Fibroblast of lung (primary cell): Measurements from ENCODE around the gene ARID3A. TPM values are rescaled to one million over a fixed set of nuclear protein-coding genes. Genes with fewer than 3 reads are reported as not detected.

Experiments used
- DNase-seq, 2 donors: peaks; one replicate each; pipeline versions ENCODE4 v3.0.0 to v3.0.0-alpha.2; 2010; ENCODE audit warnings: low read depth in 2 of 2
- H2AFZ ChIP-seq: 2 replicates; pipeline ENCODE4 v1.5.1; 2012; ENCODE audit warnings: low read length, control low read depth, inconsistent platforms
- H3K27ac ChIP-seq: 2 replicates; pipeline ENCODE4 v1.5.1; 2011; ENCODE audit warnings: low read length, control low read depth; ENCODE audit not compliant: insufficient read depth
- H3K27me3 ChIP-seq: 2 replicates; pipeline ENCODE4 v1.5.1; 2011; ENCODE audit warnings: mild to moderate bottlenecking, low read length; ENCODE audit not compliant: control insufficient read depth, insufficient read depth
- H3K36me3 ChIP-seq: 2 replicates; pipeline ENCODE4 v1.5.1; 2011; ENCODE audit warnings: low read length; ENCODE audit not compliant: control insufficient read depth, insufficient read depth
- H3K4me1 ChIP-seq: 2 replicates; pipeline ENCODE4 v1.5.1; 2011; ENCODE audit warnings: low read length; ENCODE audit not compliant: control insufficient read depth, insufficient read depth; ENCODE audit errors: extremely low read depth
- H3K4me2 ChIP-seq: 2 replicates; pipeline ENCODE4 v1.5.1; 2011; ENCODE audit warnings: low read length, control low read depth; ENCODE audit not compliant: insufficient read depth; ENCODE audit errors: extremely low read depth
- H3K4me3 ChIP-seq, 4 experiments: fragments of 200-600 bp in 1 of 4; sonication (generic) in 1 of 4; replicated peaks in 1 of 4; 2 replicates each; pipeline ENCODE4 v1.5.1; 2011 to 2016; ENCODE audit warnings: low read length in 4 of 4, low read depth in 3 of 4, mild to moderate bottlenecking in 3 of 4, control low read depth in 2 of 4, inconsistent platforms in 1 of 4, mixed read lengths in 1 of 4; ENCODE audit not compliant: insufficient read depth in 1 of 4; ENCODE audit errors: control extremely low read depth in 1 of 4
- H3K79me2 ChIP-seq: 2 replicates; pipeline ENCODE4 v1.5.1; 2012; ENCODE audit warnings: mild to moderate bottlenecking, low read length, inconsistent platforms; ENCODE audit not compliant: control insufficient read depth, insufficient read depth
- H3K9ac ChIP-seq: 2 replicates; pipeline ENCODE4 v1.5.1; 2011; ENCODE audit warnings: mild to moderate bottlenecking, low read length, control low read depth; ENCODE audit not compliant: insufficient read depth
- H3K9me3 ChIP-seq: 2 replicates; pipeline ENCODE4 v1.5.1; 2012; ENCODE audit warnings: low read depth, low read length; ENCODE audit not compliant: control insufficient read depth, insufficient read depth
- H4K20me1 ChIP-seq: 2 replicates; pipeline ENCODE4 v1.5.1; 2011; ENCODE audit warnings: low read length; ENCODE audit not compliant: control insufficient read depth, insufficient read depth; ENCODE audit errors: extremely low read depth
- CTCF ChIP-seq, 2 donors: IDR thresholded peaks in 1 of 2; conservative IDR thresholded peaks in 1 of 2; 1 replicate in 1 of 2; 2 replicates in 1 of 2; pipeline ENCODE4 v1.5.1; 2011 to 2012; ENCODE audit warnings: low read length in 2 of 2, control low read depth in 1 of 2, inconsistent platforms in 1 of 2, low read depth in 1 of 2, mild to moderate bottlenecking in 1 of 2
- EZH2 ChIP-seq: IDR thresholded peaks from 2 replicates; pipeline ENCODE4 v1.5.1; 2012; ENCODE audit warnings: low read length, control low read depth, mild to moderate bottlenecking; ENCODE audit errors: missing control alignments
- polyA plus RNA-seq, 2 donors: library from polyadenylated mRNA; depleted of rRNA in 1 of 2; stranded (reverse) in 1 of 2; unstranded in 1 of 2; fragments of >200 nt; gene quantifications; 2 replicates each; pipeline ENCODE4 v1.2.1, GENCODE V29; 2011 to 2012; ENCODE audit warnings: missing spikeins in 1 of 2
- total RNA-seq: library from RNA; depleted of rRNA; stranded (reverse); fragments of >200 nt; gene quantifications from 2 replicates; pipeline ENCODE4 v1.2.1, GENCODE V29; 2014

The ARID3A gene
- total and polyA plus RNA-seq, 2 donors (not counting 1 experiment from before 2014, with no cell fraction given): 6.4 to 14.9 TPM

- H3K27ac ChIP-seq: no peak overlapping the region
- H3K9ac ChIP-seq: no peak overlapping the region
- peaks cover 24% of the 10 kb centered on the region for H3K27me3 ChIP-seq
- H3K4me3 ChIP-seq: no peak overlapping the region
- TF ChIP-seq CTCF (conservative IDR thresholded peaks at IDR 0.05 in 1 of 2, IDR thresholded peaks at IDR 0.05 in 1 of 2; ENCODE audit: low read depth in 1 of 2, low read length in 2 of 2) (no peak), EZH2 (no peak)
- no peaks in the 10 kb centered on the region for H3K4me1 ChIP-seq
- no peaks in the 10 kb centered on the region for H3K9me3 ChIP-seq
- peak in 1 of 2 donors; percentile 33 for DNase-seq
- H3K79me2 ChIP-seq: no peaks in the 10 kb centered on the region
- peaks cover 18% of the 10 kb centered on the region for H3K36me3 ChIP-seq
- H2AFZ ChIP-seq: no peak overlapping the region
- no peak overlapping the region for H3K4me2 ChIP-seq
- H4K20me1 ChIP-seq: no peaks in the 10 kb centered on the region
Measured at GRCh38 chr19:995051-995827, 69.4 kb downstream of the ARID3A start.

DNA sequence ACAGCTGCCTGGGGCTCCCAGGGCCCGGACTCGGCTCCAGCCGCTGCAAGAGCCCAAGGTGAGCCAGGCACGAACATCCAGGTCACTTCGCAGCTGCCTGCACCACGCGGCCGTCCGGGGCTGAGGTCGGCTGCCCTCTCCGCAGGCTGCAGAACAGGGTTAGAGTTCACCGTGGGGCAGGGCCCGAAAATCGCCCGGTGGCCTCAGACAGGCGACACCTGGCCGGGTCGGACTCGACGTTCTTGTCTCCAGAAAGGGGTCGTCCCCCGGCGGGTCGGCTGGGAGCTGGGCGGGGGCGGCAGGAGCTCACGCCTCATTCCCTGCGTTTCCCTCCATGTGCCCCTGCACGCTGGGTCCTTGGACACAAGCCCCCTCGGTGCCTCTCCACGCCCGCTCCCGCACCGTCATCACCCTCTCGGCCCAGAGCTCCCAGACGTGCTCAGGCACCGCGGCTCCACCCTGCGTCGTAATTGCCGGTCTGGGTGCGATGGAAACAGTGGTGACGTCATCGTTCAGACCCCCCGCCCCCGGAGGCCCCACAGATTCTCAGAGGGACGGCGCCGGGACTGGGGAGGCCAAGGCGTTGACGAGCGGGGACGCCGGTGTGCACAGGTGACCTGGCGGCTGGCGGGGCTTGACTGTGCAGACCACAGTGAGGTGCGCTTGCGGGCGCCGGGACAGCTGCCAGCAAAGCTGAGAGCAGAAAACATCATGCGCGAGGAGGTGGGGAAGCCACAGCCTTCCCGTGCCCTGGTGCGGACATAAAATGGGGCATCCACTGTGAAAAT is 70.4 kb downstream of the ARID3A start:
- TF ChIP-seq CTCF (conservative IDR thresholded peaks at IDR 0.05 in 1 of 2, IDR thresholded peaks at IDR 0.05 in 1 of 2; ENCODE audit: low read depth in 1 of 2, low read length in 2 of 2) (no peak), EZH2 (peak; percentile 77)
- H2AFZ ChIP-seq: no peak overlapping the region
- no peak overlapping the region for H3K9ac ChIP-seq
- peak; percentile 57 to 64 for DNase-seq
- H3K4me1 ChIP-seq: no peaks in the 10 kb centered on the region
- H3K27me3 ChIP-seq: peaks cover 27% of the 10 kb centered on the region
- no peaks in the 10 kb centered on the region for H3K9me3 ChIP-seq
- no peaks in the 10 kb centered on the region for H3K79me2 ChIP-seq
- H3K27ac ChIP-seq: no peak overlapping the region
- H3K4me2 ChIP-seq: peak overlapping the region; percentile 25
- H4K20me1 ChIP-seq: no peaks in the 10 kb centered on the region
- peaks cover 12% of the 10 kb centered on the region for H3K36me3 ChIP-seq
- H3K4me3 ChIP-seq: peak overlapping the region in 1 of 4 experiments; percentile 14

DNA sequence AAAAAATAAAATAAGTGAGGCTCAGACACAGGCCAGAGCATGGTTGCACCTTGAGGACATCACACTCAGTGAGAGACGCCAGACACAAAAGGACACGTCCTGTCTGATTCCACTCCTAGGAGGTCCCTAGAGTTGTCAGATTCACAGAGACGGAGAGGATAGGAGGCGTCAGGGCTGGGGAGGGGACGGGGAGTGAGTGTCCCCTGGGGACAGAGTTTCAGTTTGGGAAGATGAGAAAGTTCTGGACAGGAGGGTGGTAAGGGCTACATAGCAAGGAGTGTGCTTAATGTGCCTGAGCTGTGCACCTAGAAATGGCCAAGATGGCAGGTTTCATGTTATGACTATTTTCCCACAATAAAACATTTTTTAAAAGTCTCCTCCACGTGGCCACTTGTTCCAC is 72.2 kb downstream of the ARID3A start:
- Histone ChIP-seq H3K4me1 (no peaks in the 10 kb centered on the region), H3K27me3 (peaks cover 30% of the 10 kb centered on the region), H2AFZ (no peak overlapping the region), H3K27ac (no peak overlapping the region), H4K20me1 (no peaks in the 10 kb centered on the region), H3K9ac (no peak overlapping the region), H3K4me3 (no peak overlapping the region), H3K36me3 (peaks cover 12% of the 10 kb centered on the region), H3K79me2 (no peaks in the 10 kb centered on the region), H3K9me3 (no peaks in the 10 kb centered on the region), H3K4me2 (no peak overlapping the region)
- no peak for DNase-seq
- TF ChIP-seq EZH2 (no peak), CTCF (conservative IDR thresholded peaks at IDR 0.05 in 1 of 2, IDR thresholded peaks at IDR 0.05 in 1 of 2; ENCODE audit: low read depth in 1 of 2, low read length in 2 of 2) (no peak)
